K562 (cell line): ENCODE data around the gene FAM222A. TPM values are rescaled to one million over a fixed set of nuclear protein-coding genes. Genes with fewer than 3 reads are reported as not detected.

Source experiments
- ATAC-seq: fragments of 200-7000 bp; cut with Tn5 transposase; 3 replicates; pipeline ENCODE4 v1.9.1; 2020; ENCODE audit warnings: moderate library complexity
- BruUV-seq: library from RNA; stranded (reverse); fragments of 400-500 nt; replicated peaks from 2 replicates; lab custom pipeline; 2021; lab: Mats Ljungman, UMichigan
- CTCF ChIA-PET: fragments of 300-600 bp; formaldehyde crosslinking; extraction: SDS; loops from one replicate; lab custom pipeline; 2021; ENCODE audit warnings: low intra/inter-chr PET ratio; lab: Yijun Ruan, JAX
- POLR2A ChIA-PET: fragments of 300-600, 350-650 bp; sonication (Branson Sonifier 250); formaldehyde crosslinking; extraction: SDS; loops from one replicate; lab custom pipeline; 2021; ENCODE audit warnings: antibody characterized with exemption, inconsistent platforms; lab: Yijun Ruan, JAX
- DNase-seq, 4 experiments: peaks; one replicate each; pipeline versions ENCODE4 v3.0.0 to v3.0.0-alpha.2; 2011 to 2018; ENCODE audit warnings: low spot score in 3 of 4, mixed read lengths in 3 of 4; ENCODE audit errors: extremely low read depth in 1 of 4
- FAIRE-seq: peaks from 2 replicates; lab custom pipeline; 2011; peaks lifted over from hg19 to GRCh38; lab: Jason Lieb, UNC
- H2AFZ ChIP-seq: 2 replicates; pipeline ENCODE4 v1.6.0; 2011; ENCODE audit warnings: low read depth, low read length, control low read depth, inconsistent platforms
- H3K27ac ChIP-seq: fragments of 200-600 bp; 3 replicates; pipeline ENCODE4 v1.8.0; 2011; ENCODE audit warnings: low read depth, mild to moderate bottlenecking, control low read depth, inconsistent platforms, low read length, moderate library complexity, mixed read lengths; ENCODE audit errors: extremely low read depth
- H3K27me3 ChIP-seq, 2 experiments: fragments of 300-600 bp in 1 of 2; 2 replicates in 1 of 2; 3 replicates in 1 of 2; pipeline versions ENCODE4 v1.6.0 to v1.8.0; 2011; ENCODE audit warnings: inconsistent platforms in 2 of 2, low read length in 2 of 2, mild to moderate bottlenecking in 1 of 2, mixed read lengths in 1 of 2, moderate library complexity in 1 of 2; ENCODE audit not compliant: control insufficient read depth in 2 of 2, insufficient read depth in 2 of 2
- H3K36me3 ChIP-seq: fragments of 300-600 bp; 3 replicates; pipeline ENCODE4 v1.8.0; 2011; ENCODE audit warnings: mild to moderate bottlenecking, low read length, inconsistent platforms; ENCODE audit not compliant: control insufficient read depth, insufficient read depth
- H3K4me1 ChIP-seq, 2 experiments: fragments of 200-600 bp in 1 of 2; replicated peaks in 1 of 2; 2 replicates in 1 of 2; 3 replicates in 1 of 2; pipeline versions ENCODE4 v1.5.1 to v1.8.0; 2011; ENCODE audit warnings: inconsistent platforms in 2 of 2, low read length in 2 of 2, mild to moderate bottlenecking in 1 of 2, mixed read lengths in 1 of 2, moderate library complexity in 1 of 2; ENCODE audit not compliant: control insufficient read depth in 2 of 2, insufficient read depth in 2 of 2
- H3K4me2 ChIP-seq: 2 replicates; pipeline ENCODE4 v1.6.1; 2011; ENCODE audit warnings: low read length, control low read depth, inconsistent platforms, mixed read lengths; ENCODE audit not compliant: insufficient read depth
- H3K4me3 ChIP-seq: fragments of 200-600 bp; sonication (generic), shearing (Covaris generic); 2 replicates; pipeline ENCODE4 v1.5.1; 2016; ENCODE audit warnings: control low read depth, inconsistent platforms
- H3K79me2 ChIP-seq: fragments of 200-600 bp; 3 replicates; pipeline ENCODE4 v1.8.0; 2011; ENCODE audit warnings: low read length, inconsistent platforms; ENCODE audit not compliant: control insufficient read depth, insufficient read depth
- H3K9ac ChIP-seq, 2 experiments: 2 replicates each; pipeline versions ENCODE4 v1.6.0 to v1.6.1; 2011; ENCODE audit warnings: low read depth in 2 of 2, low read length in 2 of 2, control low read depth in 1 of 2, inconsistent platforms in 1 of 2, mild to moderate bottlenecking in 1 of 2, mixed read lengths in 1 of 2; ENCODE audit not compliant: insufficient read depth in 1 of 2
- H3K9me1 ChIP-seq: one replicate; pipeline ENCODE4 v1.6.0; 2011; ENCODE audit warnings: inconsistent platforms, mild to moderate bottlenecking, low read length, moderate library complexity; ENCODE audit not compliant: control insufficient read depth, insufficient read depth
- H3K9me3 ChIP-seq: replicated peaks from 2 replicates; pipeline ENCODE4 v1.5.1; 2011; ENCODE audit warnings: low read depth, low read length, inconsistent platforms; ENCODE audit not compliant: control insufficient read depth, insufficient read depth
- H4K20me1 ChIP-seq: replicated peaks from 2 replicates; pipeline ENCODE4 v1.6.1; 2011; ENCODE audit warnings: low read length, inconsistent platforms, mixed read lengths; ENCODE audit not compliant: control insufficient read depth, insufficient read depth
- ETS2 ChIP-seq: IDR thresholded peaks from 2 replicates; pipeline ENCODE4 v1.6.1; 2016; ENCODE audit warnings: borderline replicate concordance, missing genetic modification characterization, mild to moderate bottlenecking, moderate library complexity, missing compliant biosample characterization; ENCODE audit not compliant: poor library complexity, severe bottlenecking
- MTA3 ChIP-seq: fragments of 450-650 bp; formaldehyde crosslinking; IDR thresholded peaks from 2 replicates; pipeline ENCODE4 v1.6.1; 2017; ENCODE audit warnings: mild to moderate bottlenecking, borderline replicate concordance
- RNF219 ChIP-seq: fragments of 250-450 bp; sonication (Bioruptor Pico); IDR thresholded peaks from 2 replicates; pipeline ENCODE4 v1.5.0; 2022; ENCODE audit warnings: mild to moderate bottlenecking
- WGBS: fragments of 100-300 bp; shearing (Covaris generic); methylation state at CpG from one replicate; pipeline ENCODE4 v1.1.6; 2016; ENCODE audit warnings: low coverage, mixed read lengths; ENCODE audit not compliant: insufficient coverage; ENCODE audit errors: missing lambda C conversion rate; 5-methylcytosine and 5-hydroxymethylcytosine counted together
- in situ Hi-C: fragments of 300-500 bp; cut with MboI; formaldehyde crosslinking; loops from 4 replicates; pipeline ENCODE4 v1.15.0; 2018; ENCODE audit warnings: inconsistent platforms, mixed read lengths
- intact Hi-C: fragments of 100-400 bp; cut with micrococcal nuclease; formaldehyde crosslinking; loops from 2 replicates; pipeline ENCODE4 v1.14.2; 2022
- polyA plus RNA-seq, 8 experiments: library from polyadenylated mRNA; depleted of rRNA in 4 of 8; stranded (reverse) in 5 of 8; unstranded in 3 of 8; fragments of >200 nt; fragmentation: Nextera tagmentation in 2 of 8; fragmentation: Illumina TruSeq in 1 of 8; extraction: Ambion mirVana in 2 of 8; extraction: Trizol in 1 of 8; gene quantifications; 2 replicates each; pipeline versions ENCODE4 v1.2.1 to v1.2.3, GENCODE V29; 2011 to 2014; ENCODE audit warnings: inconsistent platforms in 1 of 8, missing spikeins in 1 of 8
- total RNA-seq, 7 experiments: library from RNA; depleted of rRNA in 6 of 7; stranded (reverse); fragments of >200 nt in 6 of 7; fragmentation: Illumina TruSeq in 2 of 7; extraction: Trizol in 2 of 7; gene quantifications; 2 replicates each; pipeline versions ENCODE4 v1.2.1 to v1.2.3, GENCODE V29; 2011 to 2021; ENCODE audit warnings: low replicate concordance in 1 of 7

FAM222A gene
- total and polyA plus RNA-seq, 9 of the 15 experiments (the other 6 are each of a cell fraction or from before 2014, with no cell fraction given) = 0.03 to 0.36 (median 0.12) TPM; not detected in 1

- no peak for TF ChIP-seq RNF219 (CRISPR knock-in tag)
Observed at GRCh38 chr12:109737126-109737525, 23.5 kb downstream of the FAM222A start (continued).

- Histone ChIP-seq H3K9ac (no peak overlapping the region), H3K4me1 (peaks cover 7 to 9% of the 10 kb centered on the region in 2 experiments; a peak in 3 of 5 replicates), H2AFZ (no peak overlapping the region), H3K9me1 (no peaks in the 10 kb centered on the region), H3K79me2 (no peaks in the 10 kb centered on the region), H3K36me3 (no peaks in the 10 kb centered on the region), H3K4me3 (no peak overlapping the region), H3K4me2 (no peak overlapping the region), H3K9me3 (no peaks in the 10 kb centered on the region), H3K27me3 (peaks cover 10 to 47% of the 10 kb centered on the region in 2 experiments; a peak in 4 of 5 replicates), H3K27ac (no peak overlapping the region), H4K20me1 (peaks cover 25% of the 10 kb centered on the region)
- intact Hi-C loops = no loop called here
- in situ Hi-C loops = no loop called here
- no peak for DNase-seq
- POLR2A ChIA-PET = no interaction called here
- FAIRE-seq = no peak
- TF ChIP-seq MTA3 = no peak
- TF ChIP-seq ETS2 = no peak
- WGBS = 5% methylated on average over 7 of the region's 7 CpGs
- no peak for ATAC-seq
- BruUV-seq = no TSS peak
- CTCF ChIA-PET = no interaction called here
Observed at GRCh38 chr12:109737631-109738030, 24.0 kb downstream of the FAM222A start.
